ENCODE data around the gene SLC29A3. TPM values are rescaled to one million over a fixed set of nuclear protein-coding genes. Genes with fewer than 3 reads are reported as not detected.
"Not testable (repeated sequence)": the region's sequence is repeated elsewhere in the genome, so short reads cannot be mapped to it uniquely, and the experiment has no call there.

SLC29A3 gene
- total RNA-seq, 1 donor, result 2.5 TPM

DNA sequence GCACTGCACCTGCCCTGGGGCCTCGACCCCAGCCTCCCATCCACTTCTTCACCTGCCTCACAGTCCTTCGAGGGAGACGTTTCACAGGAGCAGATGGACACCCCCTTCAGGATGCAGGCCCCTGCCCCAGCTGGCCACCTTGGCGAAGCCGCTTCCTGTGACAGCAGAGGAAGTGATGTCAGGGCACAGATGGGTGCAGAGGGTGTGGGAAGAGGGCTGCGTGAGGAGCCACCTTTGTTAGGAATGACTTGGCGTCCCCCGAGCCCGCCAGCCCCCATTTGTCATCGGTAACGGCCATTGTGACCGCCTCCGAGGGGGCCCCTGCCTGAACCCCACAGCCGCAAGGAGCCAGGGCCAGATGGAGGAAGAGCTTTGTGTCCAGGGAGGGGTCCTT, 47.4 kb upstream of the SLC29A3 start:
- no peaks in the 10 kb centered on the region for H3K9me3 ChIP-seq (ENCODE audit: low read depth, low read length)
- H3K4me2 ChIP-seq (ENCODE audit: insufficient read depth, low read length), result no peak overlapping the region
- no peak overlapping the region for H3K4me3 ChIP-seq (ENCODE audit: insufficient read depth, low read length)
- no peaks in the 10 kb centered on the region for H3K36me3 ChIP-seq (ENCODE audit: insufficient read depth, low read length)
- no peaks in the 10 kb centered on the region for H3K27me3 ChIP-seq (ENCODE audit: insufficient read depth, low read length)
- H3K79me2 ChIP-seq (ENCODE audit: insufficient read depth, low read length), result peaks cover 4% of the 10 kb centered on the region
- H3K27ac ChIP-seq (ENCODE audit: low read depth, low read length), result no peak overlapping the region
- no peak for TF ChIP-seq CTCF (IDR thresholded peaks at IDR 0.05; ENCODE audit: extremely low read depth, low read depth, low read length)
- H3K4me1 ChIP-seq (ENCODE audit: insufficient read depth, low read length), result peaks cover 36% of the 10 kb centered on the region
- peak; percentile 23 for DNase-seq (ENCODE audit: insufficient read length, low spot score, missing footprints)
- H4K20me1 ChIP-seq (ENCODE audit: insufficient read depth, low read length), result peaks cover 22% of the 10 kb centered on the region
- H2AFZ ChIP-seq (ENCODE audit: low read length), result no peak overlapping the region

- Histone ChIP-seq H2AFZ (ENCODE audit: low read length) (peak overlapping the region; percentile 27), H3K36me3 (ENCODE audit: insufficient read depth, low read length) (no peaks in the 10 kb centered on the region), H3K4me1 (ENCODE audit: insufficient read depth, low read length) (peaks cover 33% of the 10 kb centered on the region), H3K4me3 (ENCODE audit: insufficient read depth, low read length) (peak overlapping the region; percentile 23), H3K4me2 (ENCODE audit: insufficient read depth, low read length) (peak overlapping the region; percentile 51), H3K27me3 (ENCODE audit: insufficient read depth, low read length) (no peaks in the 10 kb centered on the region), H3K9me3 (ENCODE audit: low read depth, low read length) (no peaks in the 10 kb centered on the region), H3K27ac (ENCODE audit: low read depth, low read length) (peak overlapping the region; percentile 64), H3K79me2 (ENCODE audit: insufficient read depth, low read length) (peaks cover 4% of the 10 kb centered on the region), H4K20me1 (ENCODE audit: insufficient read depth, low read length) (peaks cover 22% of the 10 kb centered on the region)
- DNase-seq (ENCODE audit: insufficient read length, low spot score, missing footprints), result peak; percentile 97
- TF ChIP-seq CTCF (IDR thresholded peaks at IDR 0.05; ENCODE audit: extremely low read depth, low read depth, low read length), result no peak
Observed at GRCh38 chr10:71272056-71272771, 46.8 kb upstream of the SLC29A3 start.

DNA sequence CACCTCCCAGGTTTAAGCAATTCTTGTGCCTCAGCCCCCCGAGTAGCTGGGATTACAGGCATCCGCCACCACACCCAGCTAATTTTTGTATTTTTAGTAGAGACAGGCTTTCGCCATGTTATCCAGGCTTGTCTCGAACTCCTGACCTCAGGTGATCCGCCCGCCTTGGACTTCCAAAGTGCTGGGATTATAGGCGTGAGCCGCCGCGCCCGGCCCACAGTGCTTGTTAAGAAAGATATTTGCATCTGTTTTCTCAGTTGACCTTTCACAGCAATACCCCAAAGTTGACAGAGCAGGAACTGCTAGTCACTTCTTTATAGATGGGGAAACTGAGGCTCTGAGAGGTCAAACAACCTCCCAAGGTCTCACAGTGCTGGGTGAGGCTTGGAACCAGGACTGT, 46.1 kb upstream of the SLC29A3 start:
- not testable (repeated sequence) for H3K27me3 ChIP-seq (ENCODE audit: insufficient read depth, low read length); DNase-seq (ENCODE audit: insufficient read length, low spot score, missing footprints); H3K36me3 ChIP-seq (ENCODE audit: insufficient read depth, low read length); H3K4me3 ChIP-seq (ENCODE audit: insufficient read depth, low read length); H3K9me3 ChIP-seq (ENCODE audit: low read depth, low read length); H3K79me2 ChIP-seq (ENCODE audit: insufficient read depth, low read length); H2AFZ ChIP-seq (ENCODE audit: low read length); H3K4me2 ChIP-seq (ENCODE audit: insufficient read depth, low read length)
- Histone ChIP-seq H4K20me1 (ENCODE audit: insufficient read depth, low read length) (peaks cover 18% of the 10 kb centered on the region), H3K4me1 (ENCODE audit: insufficient read depth, low read length) (peaks cover 33% of the 10 kb centered on the region), H3K27ac (ENCODE audit: low read depth, low read length) (peak overlapping the region; percentile 64)

GRCh38 chr10:71273506-71273905, 45.6 kb upstream of the SLC29A3 start:
- H3K4me1 ChIP-seq (ENCODE audit: insufficient read depth, low read length), result peaks cover 28% of the 10 kb centered on the region
- H3K4me2 ChIP-seq (ENCODE audit: insufficient read depth, low read length), result no peak overlapping the region
- no peak for TF ChIP-seq CTCF (IDR thresholded peaks at IDR 0.05; ENCODE audit: extremely low read depth, low read depth, low read length)
- peaks cover 13% of the 10 kb centered on the region for H4K20me1 ChIP-seq (ENCODE audit: insufficient read depth, low read length)
- no peaks in the 10 kb centered on the region for H3K27me3 ChIP-seq (ENCODE audit: insufficient read depth, low read length)
- H3K9me3 ChIP-seq (ENCODE audit: low read depth, low read length), result no peaks in the 10 kb centered on the region
- peak; percentile 48 for DNase-seq (ENCODE audit: insufficient read length, low spot score, missing footprints)
- peaks cover 4% of the 10 kb centered on the region for H3K79me2 ChIP-seq (ENCODE audit: insufficient read depth, low read length)
- no peaks in the 10 kb centered on the region for H3K36me3 ChIP-seq (ENCODE audit: insufficient read depth, low read length)
- H3K27ac ChIP-seq (ENCODE audit: low read depth, low read length), result no peak overlapping the region
- no peak overlapping the region for H3K4me3 ChIP-seq (ENCODE audit: insufficient read depth, low read length)
- H2AFZ ChIP-seq (ENCODE audit: low read length), result no peak overlapping the region
